Activated effector memory CD4-positive, alpha-beta T cell treated with Interleukin-2 at 50 U/mL for 16 hours (primary cell): ENCODE results near the gene ZBTB1.
"Not testable (repeated sequence)": the region's sequence is repeated elsewhere in the genome, so short reads cannot be mapped to it uniquely, and the experiment has no call there.

Experiments
- DNase-seq: peaks from one replicate; pipeline ENCODE4 v3.0.0-alpha.2; 2020

Gene ZBTB1

GRCh38 chr14:64536488-64537245, 32.1 kb downstream of the ZBTB1 start:
- no peak for DNase-seq

- peak; percentile 91 for DNase-seq
Measured at GRCh38 chr14:64540208-64541202, 35.9 kb downstream of the ZBTB1 start, which contains the start of gene HSPA2. HSPA2 (plus strand) TSS chr14:64540741; CDS start chr14:64540850, 109 bp downstream.

GRCh38 chr14:64541261-64541971, 36.8 kb downstream of the ZBTB1 start:
- no peak for DNase-seq

- DNase-seq: no peak
Measured at GRCh38 chr14:64541972-64542835, 37.6 kb downstream of the ZBTB1 start.

GRCh38 chr14:64542836-64543201, 38.2 kb downstream of the ZBTB1 start:
- DNase-seq: no peak

GRCh38 chr14:64544607-64545312, 40.2 kb downstream of the ZBTB1 start:
- DNase-seq: no peak

- DNase-seq: no peak
Measured at GRCh38 chr14:64549016-64549415, 44.4 kb downstream of the ZBTB1 start.

- peak; percentile 35 for DNase-seq
Measured at GRCh38 chr14:64549791-64550620, 45.4 kb downstream of the ZBTB1 start, which contains the start of gene PPP1R36. PPP1R36 (plus strand) TSS chr14:64549961; CDS start chr14:64549998, 37 bp downstream.

- DNase-seq: no peak
Measured at GRCh38 chr14:64550621-64551333, 46.2 kb downstream of the ZBTB1 start.

- no peak for DNase-seq
Measured at GRCh38 chr14:64554556-64554955, 50.0 kb downstream of the ZBTB1 start.

GRCh38 chr14:64556526-64556925, 52.0 kb downstream of the ZBTB1 start:
- no peak for DNase-seq

- DNase-seq: not testable (repeated sequence)
Measured at GRCh38 chr14:64558216-64558615, 53.6 kb downstream of the ZBTB1 start.

GRCh38 chr14:64561631-64562030, 57.1 kb downstream of the ZBTB1 start:
- no peak for DNase-seq

GRCh38 chr14:64562436-64562835, 57.9 kb downstream of the ZBTB1 start:
- DNase-seq: no peak

- DNase-seq: no peak
Measured at GRCh38 chr14:64563696-64564095, 59.1 kb downstream of the ZBTB1 start.

GRCh38 chr14:64566651-64567122, 62.1 kb downstream of the ZBTB1 start:
- DNase-seq: no peak

GRCh38 chr14:64569138-64569631, 64.6 kb downstream of the ZBTB1 start:
- no peak for DNase-seq

- DNase-seq: not testable (repeated sequence)
Measured at GRCh38 chr14:64569646-64570045, 65.1 kb downstream of the ZBTB1 start.
